H9 (cell line): Measurements from ENCODE around the gene ACTR10. TPM values are rescaled to one million over a fixed set of nuclear protein-coding genes. Genes with fewer than 3 reads are reported as not detected.

Experiments
- DNase-seq: peaks from one replicate; pipeline ENCODE4 v3.0.0-alpha.2; 2017
- H2AFZ ChIP-seq: one replicate; pipeline ENCODE4 v1.6.1; 2013; ENCODE audit warnings: mild to moderate bottlenecking, low read length, control low read depth, moderate library complexity
- H2AK5ac ChIP-seq: 2 replicates; pipeline ENCODE4 v1.6.1; 2013; ENCODE audit warnings: low read length, control low read depth, mixed read lengths; ENCODE audit not compliant: insufficient read length
- H2BK120ac ChIP-seq: one replicate; pipeline ENCODE4 v1.6.1; 2013; ENCODE audit warnings: low read depth, mild to moderate bottlenecking, low read length, control low read depth, inconsistent platforms; ENCODE audit not compliant: poor library complexity, severe bottlenecking
- H2BK12ac ChIP-seq: 2 replicates; pipeline ENCODE4 v1.6.1; 2013; ENCODE audit warnings: low read length, control low read depth, mixed read lengths, low read depth; ENCODE audit not compliant: insufficient read length
- H2BK15ac ChIP-seq: 2 replicates; pipeline ENCODE4 v1.6.1; 2013; ENCODE audit warnings: low read depth, low read length, control low read depth
- H2BK20ac ChIP-seq: one replicate; pipeline ENCODE4 v1.6.1; 2013; ENCODE audit warnings: low read depth, mild to moderate bottlenecking, low read length, control low read depth, inconsistent platforms; ENCODE audit not compliant: poor library complexity, severe bottlenecking
- H2BK5ac ChIP-seq: 2 replicates; pipeline ENCODE4 v1.6.1; 2013; ENCODE audit warnings: low read length, control low read depth, mixed read lengths; ENCODE audit not compliant: insufficient read length
- H3K14ac ChIP-seq: 2 replicates; pipeline ENCODE4 v1.6.1; 2013; ENCODE audit warnings: low read length, control low read depth; ENCODE audit not compliant: insufficient read depth
- H3K18ac ChIP-seq: 2 replicates; pipeline ENCODE4 v1.6.1; 2013; ENCODE audit warnings: low read depth, mild to moderate bottlenecking, mixed read lengths, low read length, control low read depth; ENCODE audit not compliant: insufficient read length
- H3K23ac ChIP-seq: 2 replicates; pipeline ENCODE4 v1.6.1; 2013; ENCODE audit warnings: low read length, control low read depth, mixed read lengths, low read depth; ENCODE audit not compliant: insufficient read length
- H3K23me2 ChIP-seq: 2 replicates; pipeline ENCODE4 v1.6.1; 2013; ENCODE audit warnings: low read depth, mild to moderate bottlenecking, mixed read lengths, low read length, control low read depth; ENCODE audit not compliant: insufficient read length, poor library complexity, severe bottlenecking
- H3K27ac ChIP-seq: 2 replicates; pipeline ENCODE4 v1.5.1; 2013; ENCODE audit warnings: low read length, control low read depth, mixed read lengths, low read depth; ENCODE audit not compliant: insufficient read length
- H3K27me3 ChIP-seq: 2 replicates; pipeline ENCODE4 v1.6.1; 2013; ENCODE audit warnings: low read length, control low read depth, inconsistent platforms; ENCODE audit not compliant: insufficient read depth
- H3K4ac ChIP-seq: 2 replicates; pipeline ENCODE4 v1.6.1; 2013; ENCODE audit warnings: low read depth, mild to moderate bottlenecking, control low read depth, inconsistent platforms, low read length, moderate library complexity
- H3K4me1 ChIP-seq: 2 replicates; pipeline ENCODE4 v1.6.1; 2013; ENCODE audit warnings: low read length, control low read depth, inconsistent platforms; ENCODE audit not compliant: insufficient read depth
- H3K4me2 ChIP-seq: 2 replicates; pipeline ENCODE4 v1.6.1; 2013; ENCODE audit warnings: low read length, control low read depth, mixed read lengths; ENCODE audit not compliant: insufficient read length, insufficient read depth
- H3K56ac ChIP-seq: 2 replicates; pipeline ENCODE4 v1.6.1; 2013; ENCODE audit warnings: low read depth, mild to moderate bottlenecking, mixed read lengths, low read length, control low read depth; ENCODE audit not compliant: insufficient read length
- H3K79me1 ChIP-seq: 2 replicates; pipeline ENCODE4 v1.6.1; 2013; ENCODE audit warnings: low read depth, mild to moderate bottlenecking, moderate library complexity, low read length, control low read depth, inconsistent platforms; ENCODE audit not compliant: insufficient read depth, poor library complexity, severe bottlenecking
- H3K79me2 ChIP-seq: 2 replicates; pipeline ENCODE4 v1.6.1; 2013; ENCODE audit warnings: low read length, control low read depth, inconsistent platforms; ENCODE audit not compliant: insufficient read depth
- H3K9ac ChIP-seq: 2 replicates; pipeline ENCODE4 v1.6.1; 2013; ENCODE audit warnings: low read length, control low read depth, mixed read lengths; ENCODE audit not compliant: insufficient read length; ENCODE audit errors: extremely low read depth
- H3K9me3 ChIP-seq: one replicate; pipeline ENCODE4 v1.6.1; 2013; ENCODE audit warnings: low read depth, low read length, inconsistent platforms; ENCODE audit not compliant: control insufficient read depth
- H3T11ph ChIP-seq: one replicate; pipeline ENCODE4 v1.6.1; 2013; ENCODE audit warnings: mild to moderate bottlenecking, low read length, control low read depth, inconsistent platforms
- H4K20me1 ChIP-seq: one replicate; pipeline ENCODE4 v1.6.1; 2013; ENCODE audit not compliant: control insufficient read depth, insufficient read length, insufficient read depth
- H4K5ac ChIP-seq: 2 replicates; pipeline ENCODE4 v1.6.1; 2013; ENCODE audit warnings: low read depth, mild to moderate bottlenecking, mixed read lengths, low read length, control low read depth; ENCODE audit not compliant: insufficient read length
- H4K8ac ChIP-seq: replicated peaks from 2 replicates; pipeline ENCODE4 v1.6.1; 2013; ENCODE audit warnings: low read length, control low read depth, mixed read lengths, low read depth; ENCODE audit not compliant: insufficient read length
- H4K91ac ChIP-seq: 2 replicates; pipeline ENCODE4 v1.6.1; 2013; ENCODE audit warnings: low read depth, mild to moderate bottlenecking, moderate library complexity, mixed read lengths, low read length, control low read depth; ENCODE audit not compliant: insufficient read length
- H3K27ac Mint-ChIP-seq, 3 experiments: 2 replicates in 2 of 3; 3 replicates in 1 of 3; pipeline ENCODE4 v1.8.0; 2020 to 2021; ENCODE audit warnings: mixed read lengths in 3 of 3, mild to moderate bottlenecking in 1 of 3, moderate library complexity in 1 of 3
- H3K27me3 Mint-ChIP-seq: 2 replicates; pipeline ENCODE4 v1.8.0; 2021; ENCODE audit warnings: low read depth, mild to moderate bottlenecking, moderate library complexity, mixed read lengths
- H3K36me3 Mint-ChIP-seq, 3 experiments: 2 replicates in 2 of 3; 3 replicates in 1 of 3; pipeline ENCODE4 v1.8.0; 2020 to 2021; ENCODE audit warnings: low read depth in 3 of 3, mixed read lengths in 3 of 3; ENCODE audit not compliant: insufficient read depth in 1 of 3
- H3K4me1 Mint-ChIP-seq, 2 experiments: 2 replicates each; pipeline ENCODE4 v1.8.0; 2020; ENCODE audit warnings: mixed read lengths in 2 of 2
- H3K4me3 Mint-ChIP-seq, 2 experiments: 2 replicates in 1 of 2; 3 replicates in 1 of 2; pipeline ENCODE4 v1.8.0; 2020 to 2021; ENCODE audit warnings: mild to moderate bottlenecking in 2 of 2, mixed read lengths in 2 of 2, moderate library complexity in 1 of 2
- H3K9me3 Mint-ChIP-seq, 2 experiments: 2 replicates in 1 of 2; 3 replicates in 1 of 2; pipeline ENCODE4 v1.8.0; 2020; ENCODE audit warnings: mild to moderate bottlenecking in 2 of 2, mixed read lengths in 2 of 2, moderate library complexity in 1 of 2
- WGBS: extraction: QIAGEN DNeasy Blood & Tissue Kit; methylation state at CpG from one replicate; pipeline ENCODE4 v1.1.7; 2013; ENCODE audit warnings: missing lambda C conversion rate, low lambda C conversion rate, mixed read lengths; ENCODE audit not compliant: insufficient read length; ENCODE audit errors: extremely low coverage; 5-methylcytosine and 5-hydroxymethylcytosine counted together
- total RNA-seq: library from RNA; stranded (reverse); gene quantifications from 2 replicates; pipeline ENCODE4 v1.2.1, GENCODE V29; 2021
- TF ChIP-seq, protein P1 (sequence below): fragments of 200-600 bp; sonication (generic); conservative IDR thresholded peaks from 3 replicates; pipeline ENCODE4 v1.8.0; 2021; ENCODE audit warnings: antibody characterized with exemption, mild to moderate bottlenecking

ACTR10 gene
- total RNA-seq, 1 experiment from 2014 or later: 41.0 TPM

DNA sequence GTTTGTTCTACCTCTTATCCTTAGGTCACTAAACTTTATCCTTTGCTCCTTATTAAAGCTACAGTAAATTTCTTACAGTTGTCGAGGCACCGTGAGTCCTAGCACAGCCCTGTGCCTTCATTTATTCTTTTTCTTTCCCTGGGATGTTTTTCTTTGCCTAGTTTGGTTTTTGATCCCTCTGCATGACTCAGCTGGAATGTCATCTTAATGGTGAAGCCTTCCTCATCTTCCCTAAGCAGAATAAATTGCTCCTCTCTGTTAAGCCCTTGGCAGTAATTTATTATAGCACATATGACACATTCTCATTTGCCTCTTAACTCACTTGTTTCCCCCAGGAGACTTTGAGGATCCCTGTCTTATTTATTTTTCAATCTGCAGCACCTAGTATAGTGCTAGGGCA lies 16.6 kb downstream of the ACTR10 start:
- no peaks in the 10 kb centered on the region for H4K20me1 ChIP-seq
- no peak overlapping the region for H4K91ac ChIP-seq
- no peak overlapping the region for H2BK120ac ChIP-seq
- Mint-ChIP-seq H3K9me3 (no peaks in the 10 kb centered on the region; a peak in 1 of 5 replicates), H3K36me3 (peaks cover 5 to 30% (median 20%) of the 10 kb centered on the region in 3 experiments; a peak in 6 of 7 replicates), H3K4me3 (no peak overlapping the region), H3K4me1 (no peaks in the 10 kb centered on the region), H3K27ac (peak overlapping the region in 1 of 3 experiments; percentile 24; a peak in 1 of 7 replicates), H3K27me3 (no peaks in the 10 kb centered on the region)
- TF ChIP-seq, protein P1, sequence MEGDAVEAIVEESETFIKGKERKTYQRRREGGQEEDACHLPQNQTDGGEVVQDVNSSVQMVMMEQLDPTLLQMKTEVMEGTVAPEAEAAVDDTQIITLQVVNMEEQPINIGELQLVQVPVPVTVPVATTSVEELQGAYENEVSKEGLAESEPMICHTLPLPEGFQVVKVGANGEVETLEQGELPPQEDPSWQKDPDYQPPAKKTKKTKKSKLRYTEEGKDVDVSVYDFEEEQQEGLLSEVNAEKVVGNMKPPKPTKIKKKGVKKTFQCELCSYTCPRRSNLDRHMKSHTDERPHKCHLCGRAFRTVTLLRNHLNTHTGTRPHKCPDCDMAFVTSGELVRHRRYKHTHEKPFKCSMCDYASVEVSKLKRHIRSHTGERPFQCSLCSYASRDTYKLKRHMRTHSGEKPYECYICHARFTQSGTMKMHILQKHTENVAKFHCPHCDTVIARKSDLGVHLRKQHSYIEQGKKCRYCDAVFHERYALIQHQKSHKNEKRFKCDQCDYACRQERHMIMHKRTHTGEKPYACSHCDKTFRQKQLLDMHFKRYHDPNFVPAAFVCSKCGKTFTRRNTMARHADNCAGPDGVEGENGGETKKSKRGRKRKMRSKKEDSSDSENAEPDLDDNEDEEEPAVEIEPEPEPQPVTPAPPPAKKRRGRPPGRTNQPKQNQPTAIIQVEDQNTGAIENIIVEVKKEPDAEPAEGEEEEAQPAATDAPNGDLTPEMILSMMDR: no peak
- no peaks in the 10 kb centered on the region for H3K27me3 ChIP-seq
- H3K9me3 ChIP-seq: no peaks in the 10 kb centered on the region
- H2BK20ac ChIP-seq: no peak overlapping the region
- no peak overlapping the region for H3K14ac ChIP-seq
- H2AK5ac ChIP-seq: no peak overlapping the region
- H3K4me1 ChIP-seq: no peaks in the 10 kb centered on the region
- H3K9ac ChIP-seq: no peak overlapping the region
- H2BK12ac ChIP-seq: no peak overlapping the region
- no peak overlapping the region for H2AFZ ChIP-seq
- H3K79me1 ChIP-seq: no peaks in the 10 kb centered on the region
- no peak overlapping the region for H2BK15ac ChIP-seq
- H3K23me2 ChIP-seq: no peaks in the 10 kb centered on the region
- H4K5ac ChIP-seq: no peak overlapping the region
- WGBS: no CpG with 5 or more reads among the region's 2 CpGs
- H3K79me2 ChIP-seq: no peaks in the 10 kb centered on the region
- no peak overlapping the region for H4K8ac ChIP-seq
- no peak for DNase-seq
- H3K4me2 ChIP-seq: no peak overlapping the region
- H3K56ac ChIP-seq: no peak overlapping the region
- H3T11ph ChIP-seq: no peak overlapping the region
- no peak overlapping the region for H3K4ac ChIP-seq
- H3K27ac ChIP-seq: no peak overlapping the region
- H3K18ac ChIP-seq: no peak overlapping the region
- no peak overlapping the region for H2BK5ac ChIP-seq
- H3K23ac ChIP-seq: no peak overlapping the region
